ELR (cell line): ENCODE measurements around the gene CDC123.
"Not testable (repeated sequence)": the region's sequence is repeated elsewhere in the genome, so short reads cannot be mapped to it uniquely, and the experiment has no call there.

ENCODE experiments used
- DNase-seq: peaks from one replicate; pipeline ENCODE4 v3.0.0-alpha.2; 2015; ENCODE audit warnings: low read depth

CDC123 gene

GRCh38 chr10:12191715-12192114, 4.3 kb upstream of the CDC123 start:
- peak; percentile 17 for DNase-seq

- peak; percentile 46 for DNase-seq
Observed at GRCh38 chr10:12193193-12193592, 2.8 kb upstream of the CDC123 start.

- peak; percentile 46 for DNase-seq
Observed at GRCh38 chr10:12194752-12195271, 1.2 kb upstream of the CDC123 start.

GRCh38 chr10:12195281-12195602, 746 bp upstream of the CDC123 start:
- no peak for DNase-seq

GRCh38 chr10:12196531-12197211, 683 bp downstream of the CDC123 start:
- no peak for DNase-seq

- no peak for DNase-seq
Observed at GRCh38 chr10:12198156-12198555, 2.2 kb downstream of the CDC123 start.

GRCh38 chr10:12200850-12201249, 4.9 kb downstream of the CDC123 start:
- no peak for DNase-seq

- no peak for DNase-seq
Observed at GRCh38 chr10:12201543-12201942, 5.6 kb downstream of the CDC123 start.

- no peak for DNase-seq
Observed at GRCh38 chr10:12202226-12202625, 6.2 kb downstream of the CDC123 start.

GRCh38 chr10:12205082-12205481, 9.1 kb downstream of the CDC123 start:
- DNase-seq: no peak

- no peak for DNase-seq
Observed at GRCh38 chr10:12207114-12207513, 11.1 kb downstream of the CDC123 start.

- no peak for DNase-seq
Observed at GRCh38 chr10:12208460-12208859, 12.5 kb downstream of the CDC123 start.

- DNase-seq: no peak
Observed at GRCh38 chr10:12212454-12212853, 16.5 kb downstream of the CDC123 start.

- no peak for DNase-seq
Observed at GRCh38 chr10:12213621-12214020, 17.6 kb downstream of the CDC123 start.

- DNase-seq: no peak
Observed at GRCh38 chr10:12214093-12214492, 18.1 kb downstream of the CDC123 start.

GRCh38 chr10:12214763-12215218, 18.8 kb downstream of the CDC123 start:
- DNase-seq: peak; percentile 71

GRCh38 chr10:12218991-12219390, 23.0 kb downstream of the CDC123 start:
- no peak for DNase-seq

- DNase-seq: peak; percentile 45
Observed at GRCh38 chr10:12221323-12222298, 25.6 kb downstream of the CDC123 start.

- DNase-seq: no peak
Observed at GRCh38 chr10:12225444-12225843, 29.5 kb downstream of the CDC123 start.

GRCh38 chr10:12226438-12226837, 30.4 kb downstream of the CDC123 start:
- not testable (repeated sequence) for DNase-seq

- no peak for DNase-seq
Observed at GRCh38 chr10:12228851-12229250, 32.9 kb downstream of the CDC123 start.

GRCh38 chr10:12234687-12235086, 38.7 kb downstream of the CDC123 start:
- DNase-seq: not testable (repeated sequence)

GRCh38 chr10:12235116-12235694, 39.2 kb downstream of the CDC123 start:
- DNase-seq: no peak
